HG02981 (cell line): ENCODE data around the gene KCNJ2.

Source experiments
- ATAC-seq: cut with Tn5 transposase; IDR thresholded peaks from one replicate; pipeline ENCODE4 v1.9.1; 2021; ENCODE audit warnings: mild to moderate bottlenecking, moderate library complexity; ENCODE audit not compliant: unreplicated experiment

The KCNJ2 gene

DNA sequence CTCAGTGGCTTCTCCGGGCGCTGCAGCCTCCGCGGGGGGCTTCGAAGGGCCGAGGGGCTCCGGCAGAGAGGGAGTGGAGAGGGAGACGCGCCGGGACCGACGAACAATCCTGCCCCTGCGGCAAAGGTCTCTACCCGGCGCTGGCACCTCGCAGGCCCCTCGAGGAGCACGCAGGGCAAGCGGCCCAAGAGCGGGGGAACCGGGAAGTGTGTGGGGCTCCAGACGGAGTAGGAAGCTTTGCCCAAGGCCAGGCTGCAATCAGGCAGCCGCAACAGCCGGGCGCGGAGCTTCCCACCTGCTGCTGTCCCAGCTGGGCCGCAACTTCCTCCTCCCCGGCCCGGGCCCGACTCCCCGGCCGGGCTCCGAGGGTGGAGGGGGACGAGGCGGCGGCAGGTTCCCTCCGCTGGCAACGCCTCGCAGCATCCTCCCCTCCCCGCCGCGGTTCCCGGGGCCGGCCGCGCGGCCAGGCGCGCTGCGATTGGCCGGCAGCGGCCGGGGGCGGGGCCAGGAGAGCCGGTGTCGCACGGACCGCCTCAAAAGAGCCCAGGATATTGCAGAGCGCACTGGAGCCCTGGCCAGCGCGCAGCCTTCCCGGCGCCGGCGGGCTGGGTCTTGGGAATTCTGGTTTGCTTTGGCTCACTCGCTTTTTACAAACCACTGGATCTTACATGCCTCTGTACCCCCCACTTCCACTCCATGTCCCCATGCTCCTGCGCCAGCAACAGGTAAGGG is at the start of gene KCNJ2:
TSS of gene KCNJ2 (plus strand) at position 556 of the 732 bp plus-strand sequence. CDS start 5,508 bp downstream, outside the sequence.
- peak; percentile 98 for ATAC-seq

DNA sequence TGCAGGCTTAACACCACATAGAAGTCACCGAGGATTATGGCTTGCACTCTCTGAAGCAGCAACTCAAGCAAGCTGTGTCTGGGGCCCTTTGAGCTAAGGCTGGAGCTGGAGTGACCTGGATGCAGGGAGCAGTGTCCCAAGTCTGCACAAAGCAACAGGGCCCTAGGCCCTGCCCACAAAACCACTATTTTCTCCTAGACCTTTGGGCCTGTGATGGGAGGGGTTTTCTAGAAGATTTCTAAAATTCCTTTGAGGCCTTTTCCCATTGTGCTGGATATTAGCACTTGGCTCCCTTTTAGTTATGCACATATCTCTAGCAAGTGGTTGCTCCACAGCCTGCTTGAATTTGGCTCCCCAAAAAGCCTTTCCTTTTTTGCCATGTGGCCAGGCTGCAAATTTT is 49.8 kb upstream of the KCNJ2 start:
- ATAC-seq: no peak

DNA sequence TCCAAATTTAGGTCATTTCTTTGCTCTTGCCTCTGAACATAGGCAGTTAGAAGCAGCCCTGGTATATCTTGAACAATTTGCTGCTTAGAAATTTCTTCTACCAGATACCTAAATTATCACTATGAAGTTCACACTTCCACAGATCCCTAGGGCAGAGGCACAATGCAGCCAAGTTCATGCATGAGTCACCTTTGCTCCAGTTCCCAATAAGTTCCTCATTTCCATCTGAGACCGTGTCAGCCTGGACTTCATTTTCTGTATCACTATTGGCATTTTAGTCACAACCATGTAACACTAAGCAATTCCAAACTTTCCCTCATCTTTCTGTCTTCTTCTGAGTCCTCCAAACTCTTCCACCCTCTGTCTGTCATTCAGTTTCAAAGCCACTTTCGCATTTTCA is 49.3 kb upstream of the KCNJ2 start:
- ATAC-seq: no peak

DNA sequence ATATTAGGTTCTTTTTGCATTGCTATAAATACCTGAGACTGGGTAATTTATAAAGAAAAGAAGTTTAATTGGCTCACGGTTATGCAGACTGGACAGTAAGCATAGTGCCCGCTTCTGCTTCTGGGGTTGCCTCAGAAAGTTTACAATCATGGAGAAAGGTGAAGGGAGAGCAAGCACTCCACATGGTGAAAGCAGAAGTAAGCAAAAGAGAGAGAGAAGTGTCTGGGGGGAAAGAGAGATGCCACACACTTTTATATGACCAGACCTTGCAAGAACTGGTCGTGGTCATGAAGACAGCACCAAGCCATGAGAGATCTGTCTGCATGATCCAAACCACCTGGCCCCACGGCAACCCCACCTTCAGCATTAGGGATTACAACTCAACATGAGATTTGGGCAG is 48.9 kb upstream of the KCNJ2 start:
- no peak for ATAC-seq

DNA sequence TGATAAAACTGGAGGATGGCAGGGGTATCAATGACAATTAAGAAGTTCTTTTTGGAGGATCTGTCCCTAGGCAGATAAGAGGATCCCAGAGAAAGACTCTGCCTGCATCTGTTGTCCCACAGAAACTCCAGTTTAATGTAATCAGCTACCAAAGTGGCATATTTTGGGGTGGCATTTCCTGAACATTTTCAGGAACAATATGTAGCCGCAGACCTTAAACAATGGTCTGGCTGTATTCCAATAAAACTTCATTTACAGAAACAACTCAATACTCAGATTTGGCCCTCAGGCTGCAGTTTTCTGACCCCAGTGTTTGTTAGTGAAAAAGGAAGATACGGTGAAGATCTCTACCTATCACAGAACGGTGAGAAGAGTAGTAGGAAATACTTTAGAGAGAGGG is 48.2 kb upstream of the KCNJ2 start:
- no peak for ATAC-seq

DNA sequence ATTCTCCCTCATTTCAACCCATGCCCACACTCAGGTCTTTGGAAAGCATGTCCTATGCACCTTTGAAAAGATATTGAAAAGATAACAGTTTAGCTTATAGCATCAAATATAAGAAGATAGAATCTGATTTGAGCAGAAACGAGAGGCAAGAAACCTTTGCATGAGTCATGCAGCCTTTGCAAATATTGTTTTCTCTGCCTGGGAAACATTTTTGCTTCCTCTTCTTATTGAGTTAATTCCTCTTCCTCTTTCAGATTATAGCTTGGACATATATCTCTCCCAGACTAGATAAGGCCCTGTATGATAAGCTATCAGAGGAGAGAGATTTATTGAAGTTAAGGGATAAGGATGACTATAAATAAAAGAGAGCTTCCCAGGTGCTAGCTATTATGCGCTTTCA is 46.1 kb upstream of the KCNJ2 start:
- no peak for ATAC-seq

DNA sequence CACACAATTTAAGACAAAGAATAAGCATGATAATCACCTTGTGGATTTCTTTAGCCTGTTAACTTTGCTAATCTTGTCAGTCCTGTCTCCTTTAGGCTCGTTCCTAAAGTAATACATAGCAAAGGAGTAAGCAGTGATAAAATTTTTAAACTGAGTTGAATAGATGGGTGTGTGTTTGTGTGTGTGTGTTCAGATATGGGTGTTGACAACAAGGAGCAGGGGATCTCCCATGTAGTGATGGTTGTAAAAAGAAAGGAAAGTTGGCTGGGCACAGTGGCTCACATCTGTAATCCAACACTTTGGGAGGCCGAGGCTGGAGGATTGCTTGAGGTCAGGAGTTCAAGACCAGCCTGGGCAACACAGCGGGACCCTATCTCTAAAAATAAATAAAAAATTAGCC is 44.6 kb upstream of the KCNJ2 start:
- ATAC-seq: no peak

DNA sequence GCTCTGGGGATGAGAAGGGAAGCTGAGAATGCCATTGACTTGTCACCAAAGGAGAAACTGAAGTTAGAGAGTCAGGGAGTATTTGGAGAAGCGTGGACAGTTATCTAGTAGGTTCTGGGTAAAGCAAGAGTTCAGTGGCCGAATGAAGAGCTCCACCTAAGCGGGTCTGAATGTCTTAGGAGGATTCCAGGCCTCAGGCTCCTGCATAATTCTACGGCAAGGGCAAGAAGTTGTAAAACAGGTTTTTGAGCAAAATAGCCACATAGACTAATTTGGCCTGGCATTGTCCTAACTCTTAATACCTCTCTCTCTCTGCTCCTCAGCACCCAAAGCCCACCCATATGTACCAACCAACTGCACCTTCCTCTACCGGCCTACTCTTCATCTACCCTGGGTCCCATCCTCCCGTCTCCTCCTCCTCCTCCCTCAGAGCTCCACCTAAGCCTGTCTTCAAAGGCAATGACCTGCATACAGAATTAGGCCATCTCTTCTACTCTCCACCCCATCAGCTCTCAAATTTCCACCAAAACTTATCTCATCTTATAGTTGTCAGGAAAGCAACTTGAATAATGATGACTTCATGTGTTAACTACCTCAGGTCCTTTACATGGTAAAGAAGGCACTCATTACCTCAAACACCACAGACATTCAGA is 42.0 kb upstream of the KCNJ2 start:
- no peak for ATAC-seq

DNA sequence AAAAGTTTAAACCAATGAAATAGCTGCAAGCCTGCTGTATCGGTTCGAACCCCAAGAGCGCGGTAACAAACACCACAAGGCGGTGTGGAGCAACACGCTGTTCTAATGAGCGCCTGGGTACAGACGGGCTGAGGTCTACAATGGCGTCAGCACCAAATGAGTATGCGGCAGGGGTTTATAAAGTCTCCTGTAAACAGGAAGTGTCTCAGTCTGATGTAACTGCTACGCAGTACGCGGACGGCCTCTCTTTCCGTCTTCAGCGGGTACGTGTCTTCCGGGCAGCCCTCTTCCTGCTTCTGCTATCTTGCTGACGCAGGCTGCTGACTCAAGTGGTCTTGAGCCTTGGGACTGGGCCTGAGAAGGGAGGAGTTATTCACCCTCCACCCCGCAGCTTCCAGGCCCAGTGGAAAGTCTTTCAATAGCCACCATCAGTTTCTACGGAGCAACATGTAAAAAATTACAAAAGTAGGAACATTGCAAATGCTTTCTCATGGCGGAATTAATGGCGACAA is 40.5 kb upstream of the KCNJ2 start:
- ATAC-seq: no peak

DNA sequence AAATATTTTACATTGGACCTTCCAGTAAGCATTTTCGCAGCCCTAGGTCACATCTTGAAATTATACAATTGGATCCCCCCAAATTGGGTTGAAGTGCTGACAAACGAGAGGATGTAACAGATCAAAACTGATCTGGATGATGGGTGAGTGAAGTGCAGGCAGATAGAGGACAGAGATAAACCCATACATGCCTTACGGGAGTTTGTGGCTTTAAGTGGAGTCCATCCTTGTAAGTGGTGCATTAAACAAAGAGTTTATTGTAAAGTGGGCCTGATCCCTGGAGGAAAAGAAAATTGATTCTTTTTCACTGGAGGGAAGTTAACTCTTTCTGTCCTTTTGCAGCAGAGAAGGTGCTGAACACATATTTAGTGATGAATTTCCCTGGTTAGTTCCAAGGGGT is 39.0 kb upstream of the KCNJ2 start:
- no peak for ATAC-seq

DNA sequence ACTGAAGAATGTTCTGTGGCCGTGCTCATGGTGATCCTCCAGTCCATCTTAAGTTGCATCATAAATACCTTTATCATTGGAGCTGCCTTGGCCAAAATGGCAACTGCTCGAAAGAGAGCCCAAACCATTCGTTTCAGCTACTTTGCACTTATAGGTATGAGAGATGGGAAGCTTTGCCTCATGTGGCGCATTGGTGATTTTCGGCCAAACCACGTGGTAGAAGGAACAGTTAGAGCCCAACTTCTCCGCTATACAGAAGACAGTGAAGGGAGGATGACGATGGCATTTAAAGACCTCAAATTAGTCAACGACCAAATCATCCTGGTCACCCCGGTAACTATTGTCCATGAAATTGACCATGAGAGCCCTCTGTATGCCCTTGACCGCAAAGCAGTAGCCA is 36.8 kb upstream of the KCNJ2 start:
- ATAC-seq: no peak

DNA sequence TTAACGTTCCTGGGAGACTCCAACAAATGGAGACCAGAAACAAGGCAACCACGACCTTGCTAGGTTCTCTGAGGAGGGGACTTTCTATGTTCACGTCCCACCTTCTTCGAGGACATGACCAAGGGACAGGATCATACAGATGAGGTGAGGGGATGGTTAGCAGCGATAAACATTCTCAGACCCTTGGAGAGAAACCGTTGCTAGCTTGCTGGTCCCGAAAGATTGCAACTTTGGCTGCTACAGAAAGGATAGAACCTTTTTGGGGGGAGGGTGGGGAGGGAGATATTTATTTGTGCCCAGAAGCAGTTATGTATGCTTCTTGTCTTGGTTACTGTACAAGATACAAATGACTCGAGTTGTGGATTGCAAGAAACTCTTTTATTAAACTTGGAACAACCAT is 35.3 kb upstream of the KCNJ2 start:
- ATAC-seq: no peak

DNA sequence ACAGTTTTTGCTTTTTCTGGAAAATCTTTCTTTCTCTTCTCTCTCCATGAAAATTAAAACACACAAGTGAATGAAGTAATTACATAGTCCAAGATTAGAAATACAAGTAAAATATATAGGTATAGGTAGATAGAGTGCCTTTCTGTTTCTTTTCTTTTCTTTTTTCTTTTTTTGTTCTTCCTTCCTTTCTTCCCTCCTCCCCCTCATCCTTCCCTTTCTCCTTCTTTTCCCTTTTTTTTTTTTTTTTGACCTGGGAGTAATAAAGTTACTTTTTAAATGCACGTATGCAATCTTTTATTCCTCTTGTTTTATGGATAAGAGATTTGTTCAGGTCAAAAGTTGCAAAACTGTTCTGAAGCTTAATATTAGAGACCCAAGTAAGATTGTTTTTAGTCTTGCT is 34.6 kb upstream of the KCNJ2 start:
- no peak for ATAC-seq

DNA sequence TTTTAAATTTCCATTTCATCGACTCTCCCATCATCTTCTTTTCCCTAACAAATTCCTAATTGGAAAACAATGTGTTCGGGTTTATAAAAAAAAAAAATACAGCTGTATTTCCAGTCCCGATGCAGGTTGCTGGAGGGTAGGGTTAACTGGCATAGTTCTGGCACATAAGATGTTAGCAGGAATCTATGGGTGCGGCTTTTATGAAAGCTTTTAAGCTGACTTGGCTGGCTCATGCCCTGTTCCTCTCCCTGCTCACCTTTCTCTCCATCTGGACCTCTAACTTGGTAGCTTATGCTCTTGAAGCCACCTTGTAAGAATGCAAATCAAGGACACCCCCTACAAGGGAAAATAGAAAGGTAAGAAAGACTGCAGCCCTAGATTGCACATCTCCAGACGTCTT is 33.2 kb upstream of the KCNJ2 start:
- ATAC-seq: no peak

DNA sequence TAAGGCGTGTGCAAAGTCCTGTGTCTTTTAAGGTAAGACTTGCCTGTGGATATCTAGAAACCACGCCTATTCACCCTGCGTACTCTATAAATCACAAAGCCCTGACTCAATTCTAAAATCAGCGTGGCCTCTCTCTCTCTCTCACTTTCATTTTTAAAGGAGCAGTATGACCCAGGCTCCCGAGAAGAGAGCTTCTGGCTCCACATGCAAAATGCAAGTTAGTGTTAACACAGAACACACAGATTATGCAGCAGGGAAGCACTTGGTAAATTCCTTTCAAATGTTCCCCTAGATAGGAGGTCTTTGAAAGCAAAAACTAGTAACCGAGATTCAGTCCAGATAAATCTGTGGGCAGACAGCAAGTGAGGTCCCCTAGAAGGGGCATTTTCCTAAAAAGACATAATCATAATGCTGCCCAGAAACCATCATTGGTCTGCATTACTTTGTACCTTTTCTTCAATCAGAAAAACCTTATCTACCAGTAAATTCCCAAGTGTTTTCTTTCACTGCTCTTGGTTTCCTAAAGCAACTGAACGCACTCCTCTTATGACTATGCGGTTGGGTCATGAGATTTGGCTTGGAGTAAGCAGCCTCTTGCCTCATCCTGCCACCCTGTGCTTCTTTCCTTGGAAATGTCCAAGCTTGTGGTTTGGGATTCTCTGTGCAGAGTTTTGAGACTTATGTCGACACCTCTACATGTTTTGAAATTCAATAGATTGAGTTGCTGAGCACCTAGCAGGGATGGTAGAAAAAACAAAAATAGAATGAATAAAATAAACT is 31.7 kb upstream of the KCNJ2 start:
- peak; percentile 100 for ATAC-seq

DNA sequence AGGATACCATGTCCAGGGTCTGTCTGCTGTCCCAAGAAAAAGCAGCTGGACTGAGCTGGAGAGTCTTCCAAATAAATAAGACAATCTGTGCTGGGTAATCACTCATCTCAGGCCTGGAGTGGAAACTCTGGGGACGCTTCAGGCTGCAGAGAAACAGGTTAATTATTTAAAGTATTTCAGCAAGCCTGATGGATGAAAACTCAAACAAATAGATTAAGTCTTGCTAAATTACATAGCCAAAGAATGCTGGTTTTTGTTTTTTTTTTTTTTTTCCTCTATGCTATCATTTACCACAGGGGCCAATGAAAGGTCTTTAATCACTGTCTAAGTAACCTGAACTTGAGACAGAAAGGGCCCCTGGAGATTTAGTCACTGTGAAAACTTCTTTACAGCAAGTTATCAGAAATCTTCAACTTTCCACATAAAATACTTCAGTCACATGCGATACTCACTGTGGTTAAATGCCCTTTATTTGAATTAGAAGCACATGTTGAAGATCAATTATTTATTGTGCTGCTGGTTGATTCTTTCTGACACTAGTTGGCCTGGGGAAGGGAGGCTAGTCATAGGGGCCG is 31.0 kb upstream of the KCNJ2 start:
- ATAC-seq: no peak

DNA sequence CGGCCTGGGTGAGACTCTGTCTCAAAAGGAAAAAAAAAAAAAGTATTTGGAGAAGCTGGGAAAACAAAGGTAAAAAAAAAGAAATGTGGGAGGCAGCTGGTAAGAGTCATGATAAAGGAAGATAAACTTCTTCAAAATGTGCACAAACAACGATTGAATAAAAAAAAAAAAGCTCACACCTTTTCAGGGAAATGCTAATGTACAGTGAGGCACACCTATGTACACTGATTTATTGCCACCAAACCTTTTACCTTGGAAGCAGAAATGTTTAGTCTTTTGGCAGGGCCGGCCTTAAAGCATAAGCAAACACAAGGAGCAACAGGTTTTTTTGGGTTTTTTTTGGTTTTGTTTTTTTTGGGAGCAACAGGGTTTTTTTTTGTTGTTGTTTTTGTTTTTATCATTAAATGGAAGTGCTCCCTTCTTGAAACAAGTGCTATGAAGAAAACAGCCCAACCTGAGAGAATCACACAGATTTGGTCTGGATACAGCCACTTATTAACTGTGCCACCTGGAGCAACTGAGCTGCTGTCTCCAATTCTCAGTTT is 29.8 kb upstream of the KCNJ2 start:
- no peak for ATAC-seq

DNA sequence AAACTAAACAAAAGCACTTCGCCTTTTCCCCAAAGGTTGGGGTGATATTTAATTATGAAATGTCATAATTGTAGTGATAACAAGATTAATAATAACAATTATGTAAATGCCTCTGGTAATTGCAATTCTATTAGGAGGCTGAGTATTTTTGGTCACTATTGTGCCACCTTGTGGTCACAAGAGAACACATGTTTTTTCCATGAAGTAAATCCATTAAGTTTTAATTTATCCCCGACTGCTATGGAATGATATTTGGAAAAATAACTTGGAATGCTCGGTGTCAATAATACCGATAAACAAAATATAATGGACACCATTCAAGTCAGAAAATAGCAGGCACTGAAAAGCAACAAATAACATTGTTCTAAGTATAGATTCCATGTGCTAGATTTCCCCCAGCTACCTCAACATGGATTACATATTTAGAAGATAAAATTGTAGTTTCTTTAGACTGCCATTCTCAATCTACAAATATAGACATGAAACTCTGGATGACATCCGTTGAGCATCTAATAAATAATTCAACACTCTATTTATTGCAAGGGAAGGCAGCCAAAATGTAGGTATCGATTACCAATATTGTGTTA is 25.0 kb upstream of the KCNJ2 start:
- ATAC-seq: no peak

DNA sequence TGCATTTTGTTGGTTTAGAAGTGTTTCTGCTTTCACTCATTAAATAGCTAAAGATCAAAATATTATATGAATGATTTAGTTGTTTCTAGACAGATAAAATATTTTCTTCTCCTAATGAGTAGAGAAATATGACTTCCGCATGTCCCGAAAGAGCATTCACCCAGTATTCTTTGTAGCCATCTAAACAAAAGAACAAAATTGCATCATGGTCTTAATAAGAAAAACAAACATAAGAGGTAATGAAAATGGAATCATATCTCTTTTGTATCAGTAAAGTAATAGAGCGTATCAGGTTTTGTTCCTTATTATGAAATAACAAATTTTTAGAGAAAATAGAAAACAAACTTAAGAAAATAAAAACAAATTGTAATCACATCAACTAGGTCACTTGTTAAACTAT is 16.1 kb upstream of the KCNJ2 start:
- ATAC-seq: no peak

DNA sequence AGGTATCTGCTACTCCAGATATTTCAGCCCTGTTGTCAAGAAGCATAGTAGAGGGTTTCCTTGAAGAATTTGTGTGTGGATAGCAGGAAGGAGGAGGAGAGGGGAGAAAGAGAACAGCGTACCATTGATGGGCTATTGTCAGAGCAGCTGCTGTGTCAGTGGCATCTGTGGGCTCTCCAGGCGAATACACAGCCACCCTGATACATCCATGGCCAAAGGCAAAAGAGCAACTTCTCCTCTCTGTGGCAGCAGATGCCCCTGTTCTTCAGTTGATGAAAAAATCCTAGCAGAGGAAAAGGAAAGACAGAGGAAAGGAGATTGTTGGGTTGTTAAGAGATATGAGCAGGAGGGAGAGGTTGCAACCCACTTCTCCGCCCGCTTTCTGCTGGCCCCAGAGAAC is 12.2 kb upstream of the KCNJ2 start:
- ATAC-seq: no peak

DNA sequence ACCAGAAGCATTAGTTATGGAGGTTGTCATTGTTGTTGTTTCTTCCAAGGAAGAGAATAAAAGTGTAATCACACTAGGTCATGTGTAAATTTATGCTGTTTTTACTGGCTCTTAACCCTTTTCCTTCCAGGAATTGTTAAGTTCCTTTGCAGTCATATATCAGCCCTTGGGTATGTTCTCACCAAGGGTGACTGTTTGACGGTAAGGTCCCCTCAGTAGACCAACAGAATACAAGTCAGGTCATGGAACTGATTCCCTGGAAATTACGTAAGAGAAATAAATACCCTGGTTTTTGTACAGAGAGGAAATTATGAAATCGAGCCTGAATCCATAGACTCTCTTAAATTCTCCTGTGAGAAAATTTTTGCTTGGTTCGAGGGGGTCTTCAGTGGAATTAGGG is 11.2 kb upstream of the KCNJ2 start:
- no peak for ATAC-seq
